Stimulated activated CD4-positive, alpha-beta T cell treated with anti-CD3 and anti-CD28 coated beads, Interleukin-15, amount 100 ng/mL, for 24 hours (primary cell): ENCODE measurements around the gene PTPN7.
"Not testable (repeated sequence)": the region's sequence is repeated elsewhere in the genome, so short reads cannot be mapped to it uniquely, and the experiment has no call there.

Source experiments
- DNase-seq: peaks from one replicate; pipeline ENCODE4 v3.0.0-alpha.2; 2020

PTPN7 gene

GRCh38 chr1:202129453-202130296 is 30.7 kb downstream of the PTPN7 start:
- no peak for DNase-seq

GRCh38 chr1:202127836-202128622 is 32.4 kb downstream of the PTPN7 start:
- no peak for DNase-seq

GRCh38 chr1:202127061-202127460 is 33.3 kb downstream of the PTPN7 start:
- no peak for DNase-seq

GRCh38 chr1:202126426-202126825 is 34.0 kb downstream of the PTPN7 start:
- no peak for DNase-seq

- DNase-seq: no peak
These were observed 34.8 kb downstream of the PTPN7 start for GRCh38 chr1:202125611-202126010.

- no peak for DNase-seq
These were observed 36.3 kb downstream of the PTPN7 start for GRCh38 chr1:202124142-202124541.

- no peak for DNase-seq
These were observed 37.0 kb downstream of the PTPN7 start for GRCh38 chr1:202123336-202123813.

- DNase-seq: no peak
These were observed 37.6 kb downstream of the PTPN7 start, which contains the start of gene GPR37L1 for GRCh38 chr1:202122639-202123335. Gene GPR37L1, plus strand, starts transcription at chr1:202122917. Its CDS starts 47 bp downstream, at chr1:202122964.

- DNase-seq: no peak
These were observed 39.4 kb downstream of the PTPN7 start for GRCh38 chr1:202121006-202121405.

- no peak for DNase-seq
These were observed 42.5 kb downstream of the PTPN7 start for GRCh38 chr1:202117898-202118371.

- no peak for DNase-seq
These were observed 44.1 kb downstream of the PTPN7 start for GRCh38 chr1:202116287-202116686.

GRCh38 chr1:202113690-202114300 is 46.6 kb downstream of the PTPN7 start:
- no peak for DNase-seq

- DNase-seq: no peak
These were observed 47.3 kb downstream of the PTPN7 start for GRCh38 chr1:202112859-202113689.

- not testable (repeated sequence) for DNase-seq
These were observed 48.8 kb downstream of the PTPN7 start for GRCh38 chr1:202111589-202111988.

- no peak for DNase-seq
These were observed 49.4 kb downstream of the PTPN7 start for GRCh38 chr1:202110977-202111376.

- no peak for DNase-seq
These were observed 52.3 kb downstream of the PTPN7 start for GRCh38 chr1:202107801-202108731.

- no peak for DNase-seq
These were observed 53.1 kb downstream of the PTPN7 start for GRCh38 chr1:202107321-202107761.

- no peak for DNase-seq
These were observed 53.8 kb downstream of the PTPN7 start for GRCh38 chr1:202106340-202107254.
